ENCODE data around the gene SLBP.

SLBP gene

GRCh38 chr4:1726146-1726934 lies 14.2 kb upstream of the SLBP start:
- TF ChIP-seq GATA3 (IDR thresholded peaks at IDR 0.05; ENCODE audit: low read depth, low read length) (no peak), GATA2 (IDR thresholded peaks at IDR 0.05; ENCODE audit: low read depth, low read length) (no peak)

GRCh38 chr4:1725521-1725920 lies 13.4 kb upstream of the SLBP start:
- TF ChIP-seq GATA2 (IDR thresholded peaks at IDR 0.05; ENCODE audit: low read depth, low read length) (no peak), GATA3 (IDR thresholded peaks at IDR 0.05; ENCODE audit: low read depth, low read length) (no peak)

- TF ChIP-seq GATA2 (IDR thresholded peaks at IDR 0.05; ENCODE audit: low read depth, low read length) (no peak), GATA3 (IDR thresholded peaks at IDR 0.05; ENCODE audit: low read depth, low read length) (no peak)
Measured at GRCh38 chr4:1723131-1723801, 11.1 kb upstream of the SLBP start.

GRCh38 chr4:1722551-1723118 lies 10.5 kb upstream of the SLBP start:
- no peak for TF ChIP-seq GATA2 (IDR thresholded peaks at IDR 0.05; ENCODE audit: low read depth, low read length)
- no peak for TF ChIP-seq GATA3 (IDR thresholded peaks at IDR 0.05; ENCODE audit: low read depth, low read length)

GRCh38 chr4:1721666-1722550 lies 9.8 kb upstream of the SLBP start:
- no peak for TF ChIP-seq GATA3 (IDR thresholded peaks at IDR 0.05; ENCODE audit: low read depth, low read length)
- TF ChIP-seq GATA2 (IDR thresholded peaks at IDR 0.05; ENCODE audit: low read depth, low read length): no peak

GRCh38 chr4:1721003-1721665 lies 9.0 kb upstream of the SLBP start, which contains the start of the genes TACC3 and TMEM129:
TSS of gene TACC3 (plus strand) at chr4:1721521. CDS start at chr4:1723422, 1,901 bp downstream.
TSS of gene TMEM129 (minus strand) at chr4:1721323. CDS start at chr4:1720837, 486 bp downstream.
- TF ChIP-seq GATA3 (IDR thresholded peaks at IDR 0.05; ENCODE audit: low read depth, low read length): no peak
- no peak for TF ChIP-seq GATA2 (IDR thresholded peaks at IDR 0.05; ENCODE audit: low read depth, low read length)

GRCh38 chr4:1720163-1720983 lies 8.3 kb upstream of the SLBP start:
- TF ChIP-seq GATA3 (IDR thresholded peaks at IDR 0.05; ENCODE audit: low read depth, low read length): no peak
- TF ChIP-seq GATA2 (IDR thresholded peaks at IDR 0.05; ENCODE audit: low read depth, low read length): no peak

- TF ChIP-seq GATA3 (IDR thresholded peaks at IDR 0.05; ENCODE audit: low read depth, low read length) (no peak), GATA2 (IDR thresholded peaks at IDR 0.05; ENCODE audit: low read depth, low read length) (no peak)
Measured at GRCh38 chr4:1718095-1718850, 6.2 kb upstream of the SLBP start.

- no peak for TF ChIP-seq GATA3 (IDR thresholded peaks at IDR 0.05; ENCODE audit: low read depth, low read length)
- no peak for TF ChIP-seq GATA2 (IDR thresholded peaks at IDR 0.05; ENCODE audit: low read depth, low read length)
Measured at GRCh38 chr4:1717129-1718094, 5.3 kb upstream of the SLBP start.

GRCh38 chr4:1716065-1716945 lies 4.2 kb upstream of the SLBP start:
- TF ChIP-seq GATA3 (IDR thresholded peaks at IDR 0.05; ENCODE audit: low read depth, low read length) (no peak), GATA2 (IDR thresholded peaks at IDR 0.05; ENCODE audit: low read depth, low read length) (no peak)

All from SH-SY5Y (cell line).